ENCODE measurements around the gene C2CD5. TPM values are rescaled to one million over a fixed set of nuclear protein-coding genes. Genes with fewer than 3 reads are reported as not detected.

The C2CD5 gene, protein sequence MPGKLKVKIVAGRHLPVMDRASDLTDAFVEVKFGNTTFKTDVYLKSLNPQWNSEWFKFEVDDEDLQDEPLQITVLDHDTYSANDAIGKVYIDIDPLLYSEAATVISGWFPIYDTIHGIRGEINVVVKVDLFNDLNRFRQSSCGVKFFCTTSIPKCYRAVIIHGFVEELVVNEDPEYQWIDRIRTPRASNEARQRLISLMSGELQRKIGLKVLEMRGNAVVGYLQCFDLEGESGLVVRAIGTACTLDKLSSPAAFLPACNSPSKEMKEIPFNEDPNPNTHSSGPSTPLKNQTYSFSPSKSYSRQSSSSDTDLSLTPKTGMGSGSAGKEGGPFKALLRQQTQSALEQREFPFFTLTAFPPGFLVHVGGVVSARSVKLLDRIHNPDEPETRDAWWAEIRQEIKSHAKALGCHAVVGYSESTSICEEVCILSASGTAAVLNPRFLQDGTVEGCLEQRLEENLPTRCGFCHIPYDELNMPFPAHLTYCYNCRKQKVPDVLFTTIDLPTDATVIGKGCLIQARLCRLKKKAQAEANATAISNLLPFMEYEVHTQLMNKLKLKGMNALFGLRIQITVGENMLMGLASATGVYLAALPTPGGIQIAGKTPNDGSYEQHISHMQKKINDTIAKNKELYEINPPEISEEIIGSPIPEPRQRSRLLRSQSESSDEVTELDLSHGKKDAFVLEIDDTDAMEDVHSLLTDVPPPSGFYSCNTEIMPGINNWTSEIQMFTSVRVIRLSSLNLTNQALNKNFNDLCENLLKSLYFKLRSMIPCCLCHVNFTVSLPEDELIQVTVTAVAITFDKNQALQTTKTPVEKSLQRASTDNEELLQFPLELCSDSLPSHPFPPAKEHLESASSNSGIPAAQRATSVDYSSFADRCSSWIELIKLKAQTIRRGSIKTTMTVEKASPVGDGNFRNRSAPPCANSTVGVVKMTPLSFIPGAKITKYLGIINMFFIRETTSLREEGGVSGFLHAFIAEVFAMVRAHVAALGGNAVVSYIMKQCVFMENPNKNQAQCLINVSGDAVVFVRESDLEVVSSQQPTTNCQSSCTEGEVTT
- 122 TPM for total RNA-seq

DNA sequence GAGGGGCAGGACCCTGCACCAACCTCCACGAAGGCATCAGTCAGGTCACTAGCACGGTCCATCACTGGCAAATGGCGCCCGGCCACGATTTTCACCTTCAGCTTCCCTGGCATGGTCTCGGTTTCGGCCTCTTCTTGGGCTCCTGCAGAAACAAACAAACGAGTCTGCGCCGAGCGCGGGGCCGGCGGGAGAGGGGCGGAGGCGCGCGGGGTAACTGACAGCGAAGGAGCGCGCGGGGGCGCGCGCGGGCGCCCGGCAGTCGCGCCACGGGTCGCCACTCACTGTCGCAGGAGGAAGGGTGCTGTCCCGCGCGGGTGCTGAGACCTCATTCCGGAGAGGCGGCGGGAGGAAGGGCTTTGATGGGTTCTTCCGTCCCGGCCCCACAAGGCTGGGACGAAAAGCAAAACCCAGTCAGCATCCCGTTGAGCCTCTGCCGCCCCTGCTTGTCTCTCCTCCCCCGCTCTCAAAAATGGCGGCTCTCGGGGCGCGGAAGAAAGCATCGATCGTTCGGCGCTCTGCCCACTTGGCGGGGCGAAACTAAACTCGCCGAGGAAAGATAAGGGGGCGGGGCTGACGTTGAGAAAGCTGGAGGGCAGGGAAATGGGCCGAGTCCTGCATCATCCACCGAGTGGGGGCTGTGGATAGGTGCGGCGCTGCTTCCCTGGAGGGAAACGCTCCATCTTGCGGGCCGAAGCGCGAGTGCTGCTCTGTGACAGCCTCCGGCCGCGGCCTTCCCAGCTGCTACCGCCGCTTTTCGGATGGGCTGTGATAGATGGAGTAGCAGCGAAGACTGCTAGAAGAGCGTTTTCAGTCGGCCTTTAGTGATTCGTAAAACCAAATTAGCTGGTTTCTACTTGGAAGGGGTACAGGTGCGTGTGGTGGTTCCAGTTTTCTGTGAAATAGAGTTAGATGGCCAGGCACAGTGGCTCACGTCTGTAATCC lies at the start of gene C2CD5:
Gene C2CD5 (minus strand): TSS at position 505 of the 942 bp plus-strand sequence. CDS start 392 bp downstream, at position 113.

Other genes starting within 250 kb of the C2CD5 start
- 20.5 TPM for gene ST8SIA1, start 209.8 kb downstream of the C2CD5 start, total RNA-seq
- gene ETNK1, start 80.6 kb upstream of the C2CD5 start, total RNA-seq, result 106 TPM

Data from camera-type eye (tissue), 1 donor.